HG03460 (cell line): ENCODE measurements around the gene PRODH.
"Not testable (repeated sequence)": the region's sequence is repeated elsewhere in the genome, so short reads cannot be mapped to it uniquely, and the experiment has no call there.

ENCODE experiments used
- ATAC-seq: cut with Tn5 transposase; IDR thresholded peaks from one replicate; pipeline ENCODE4 v1.9.1; 2021; ENCODE audit not compliant: unreplicated experiment

The PRODH gene

GRCh38 chr22:18911535-18911934 lies 24.6 kb downstream of the PRODH start:
- not testable (repeated sequence) for ATAC-seq

GRCh38 chr22:18909556-18909955 lies 26.5 kb downstream of the PRODH start:
- no peak for ATAC-seq

GRCh38 chr22:18906896-18907295 lies 29.2 kb downstream of the PRODH start:
- ATAC-seq: no peak

GRCh38 chr22:18906410-18906745 lies 29.7 kb downstream of the PRODH start:
- ATAC-seq: not testable (repeated sequence)

GRCh38 chr22:18905540-18906409 lies 30.3 kb downstream of the PRODH start, which contains the start of gene DGCR6:
Gene DGCR6 (plus strand): TSS chr22:18906320. CDS start chr22:18906375, 55 bp downstream.
- peak; percentile 80 for ATAC-seq

- not testable (repeated sequence) for ATAC-seq
These were observed 39.9 kb downstream of the PRODH start for GRCh38 chr22:18896037-18896657.

- not testable (repeated sequence) for ATAC-seq
These were observed 42.3 kb downstream of the PRODH start for GRCh38 chr22:18893775-18894174.

- ATAC-seq: not testable (repeated sequence)
These were observed 45.4 kb downstream of the PRODH start for GRCh38 chr22:18890510-18891192.

- ATAC-seq: no peak
These were observed 48.0 kb downstream of the PRODH start for GRCh38 chr22:18888115-18888514.

GRCh38 chr22:18884465-18884864 lies 51.6 kb downstream of the PRODH start:
- not testable (repeated sequence) for ATAC-seq

GRCh38 chr22:18881260-18881659 lies 54.8 kb downstream of the PRODH start:
- not testable (repeated sequence) for ATAC-seq
